Amniotic stem cell (primary cell): ENCODE results near the gene RNU7-1.

ENCODE experiments used
- DNase-seq: peaks from one replicate; lab custom pipeline; 2025; lab: John Stamatoyannopoulos, UW

The RNU7-1 gene

GRCh38 chr12:6965026-6965661 lies 21.5 kb downstream of the RNU7-1 start:
- DNase-seq: peak; percentile 70

- no peak for DNase-seq
Observed at GRCh38 chr12:6965714-6966113, 22.1 kb downstream of the RNU7-1 start.

GRCh38 chr12:6966351-6966750 lies 22.7 kb downstream of the RNU7-1 start:
- no peak for DNase-seq

- DNase-seq: no peak
Observed at GRCh38 chr12:6967651-6968100, 24.1 kb downstream of the RNU7-1 start.

- DNase-seq: no peak
Observed at GRCh38 chr12:6968426-6968825, 24.8 kb downstream of the RNU7-1 start.

- no peak for DNase-seq
Observed at GRCh38 chr12:6970096-6970527, 26.5 kb downstream of the RNU7-1 start.

GRCh38 chr12:6974180-6974579 lies 30.6 kb downstream of the RNU7-1 start:
- no peak for DNase-seq

GRCh38 chr12:6975297-6976032 lies 31.8 kb downstream of the RNU7-1 start:
- no peak for DNase-seq

GRCh38 chr12:6977653-6978052 lies 34.0 kb downstream of the RNU7-1 start:
- DNase-seq: no peak

- DNase-seq: no peak
Observed at GRCh38 chr12:6978188-6978587, 34.6 kb downstream of the RNU7-1 start.

GRCh38 chr12:6978611-6979011 lies 35.0 kb downstream of the RNU7-1 start:
- no peak for DNase-seq

GRCh38 chr12:6979021-6979420 lies 35.4 kb downstream of the RNU7-1 start:
- no peak for DNase-seq

- no peak for DNase-seq
Observed at GRCh38 chr12:6979453-6979852, 35.8 kb downstream of the RNU7-1 start.

- no peak for DNase-seq
Observed at GRCh38 chr12:6980075-6980474, 36.5 kb downstream of the RNU7-1 start.

- no peak for DNase-seq
Observed at GRCh38 chr12:6980740-6981139, 37.1 kb downstream of the RNU7-1 start.

GRCh38 chr12:6981152-6982052 lies 37.8 kb downstream of the RNU7-1 start:
- no peak for DNase-seq

GRCh38 chr12:6982532-6982931 lies 38.9 kb downstream of the RNU7-1 start:
- DNase-seq: no peak

GRCh38 chr12:6987956-6988553 lies 44.4 kb downstream of the RNU7-1 start:
- no peak for DNase-seq
